NT2/D1 (cell line): ENCODE results near the gene FNDC5.
A peak's percentile ranks its signal among the peaks of the same experiment; 100 is the strongest.

Experiments
- DNase-seq: peaks from one replicate; pipeline ENCODE4 v3.0.0-alpha.2; 2011; ENCODE audit warnings: low read depth, low spot score
- H3K27me3 ChIP-seq: 2 replicates; pipeline ENCODE4 v1.6.0; 2011; ENCODE audit warnings: mild to moderate bottlenecking; ENCODE audit not compliant: insufficient read length, insufficient read depth
- H3K36me3 ChIP-seq: 2 replicates; pipeline ENCODE4 v1.6.1; 2011; ENCODE audit warnings: mild to moderate bottlenecking, low read length, mixed read lengths; ENCODE audit not compliant: insufficient read depth, insufficient read length
- H3K4me1 ChIP-seq: 2 replicates; pipeline ENCODE4 v1.5.1; 2011; ENCODE audit not compliant: insufficient read depth, insufficient read length
- H3K4me3 ChIP-seq: 2 replicates; pipeline ENCODE4 v1.5.1; 2011; ENCODE audit warnings: low read depth; ENCODE audit not compliant: insufficient read length
- H3K9ac ChIP-seq: 2 replicates; pipeline ENCODE4 v1.6.0; 2011; ENCODE audit warnings: low read depth; ENCODE audit not compliant: insufficient read length
- H3K9me3 ChIP-seq: 2 replicates; pipeline ENCODE4 v1.5.1; 2011; ENCODE audit warnings: mild to moderate bottlenecking, low read length; ENCODE audit not compliant: insufficient read depth
- SUZ12 ChIP-seq: IDR thresholded peaks from 2 replicates; pipeline ENCODE4 v1.6.1; 2011; ENCODE audit not compliant: insufficient read length, insufficient read depth; ENCODE audit errors: extremely low read depth
- YY1 ChIP-seq: IDR thresholded peaks from 2 replicates; pipeline ENCODE4 v1.6.1; 2011; ENCODE audit not compliant: insufficient read length, insufficient read depth
- ZNF274 ChIP-seq: IDR thresholded peaks from 2 replicates; pipeline ENCODE4 v1.6.1; 2011; ENCODE audit warnings: mild to moderate bottlenecking, low read depth, low read length

Gene FNDC5

GRCh38 chr1:32878637-32879041 lies 7.9 kb upstream of the FNDC5 start:
- no peak for DNase-seq
- no peaks in the 10 kb centered on the region for H3K36me3 ChIP-seq
- H3K4me3 ChIP-seq, result no peak overlapping the region
- peaks cover 30% of the 10 kb centered on the region for H3K4me1 ChIP-seq
- H3K9ac ChIP-seq, result no peak overlapping the region
- H3K9me3 ChIP-seq, result no peaks in the 10 kb centered on the region
- TF ChIP-seq SUZ12, result no peak
- TF ChIP-seq ZNF274, result no peak
- no peak for TF ChIP-seq YY1
- no peaks in the 10 kb centered on the region for H3K27me3 ChIP-seq

GRCh38 chr1:32878183-32878582 lies 7.5 kb upstream of the FNDC5 start:
- no peak overlapping the region for H3K9ac ChIP-seq
- H3K4me3 ChIP-seq, result no peak overlapping the region
- peaks cover 28% of the 10 kb centered on the region for H3K4me1 ChIP-seq
- no peak for DNase-seq
- no peaks in the 10 kb centered on the region for H3K9me3 ChIP-seq
- TF ChIP-seq YY1 (no peak), SUZ12 (no peak), ZNF274 (no peak)
- no peaks in the 10 kb centered on the region for H3K27me3 ChIP-seq
- no peaks in the 10 kb centered on the region for H3K36me3 ChIP-seq

- H3K36me3 ChIP-seq, result no peaks in the 10 kb centered on the region
- no peak for DNase-seq
- no peak overlapping the region for H3K4me3 ChIP-seq
- peak overlapping the region; percentile 1 for H3K9ac ChIP-seq
- H3K9me3 ChIP-seq, result no peaks in the 10 kb centered on the region
- TF ChIP-seq YY1 (no peak), SUZ12 (no peak), ZNF274 (no peak)
- H3K27me3 ChIP-seq, result no peaks in the 10 kb centered on the region
- H3K4me1 ChIP-seq, result peaks cover 28% of the 10 kb centered on the region
Observed at GRCh38 chr1:32877211-32878110, 6.7 kb upstream of the FNDC5 start.

GRCh38 chr1:32876341-32877210 lies 5.9 kb upstream of the FNDC5 start:
- TF ChIP-seq SUZ12 (no peak), YY1 (no peak), ZNF274 (no peak)
- DNase-seq, result no peak
- H3K4me1 ChIP-seq, result peaks cover 29% of the 10 kb centered on the region
- peaks cover 7% of the 10 kb centered on the region for H3K27me3 ChIP-seq
- H3K36me3 ChIP-seq, result no peaks in the 10 kb centered on the region
- peak overlapping the region; percentile 59 for H3K9ac ChIP-seq
- H3K4me3 ChIP-seq, result no peak overlapping the region
- no peaks in the 10 kb centered on the region for H3K9me3 ChIP-seq

- no peaks in the 10 kb centered on the region for H3K36me3 ChIP-seq
- DNase-seq, result no peak
- peaks cover 36% of the 10 kb centered on the region for H3K4me1 ChIP-seq
- peak overlapping the region; percentile 37 for H3K9ac ChIP-seq
- no peaks in the 10 kb centered on the region for H3K9me3 ChIP-seq
- H3K27me3 ChIP-seq, result peaks cover 18% of the 10 kb centered on the region
- no peak for TF ChIP-seq SUZ12
- TF ChIP-seq ZNF274, result no peak
- no peak for TF ChIP-seq YY1
- no peak overlapping the region for H3K4me3 ChIP-seq
Observed at GRCh38 chr1:32874860-32875752, 4.4 kb upstream of the FNDC5 start.

GRCh38 chr1:32873484-32873883 lies 2.8 kb upstream of the FNDC5 start:
- no peak for DNase-seq
- peaks cover 32% of the 10 kb centered on the region for H3K27me3 ChIP-seq
- no peak overlapping the region for H3K9ac ChIP-seq
- no peaks in the 10 kb centered on the region for H3K9me3 ChIP-seq
- no peak for TF ChIP-seq SUZ12
- H3K4me3 ChIP-seq, result no peak overlapping the region
- H3K4me1 ChIP-seq, result peaks cover 32% of the 10 kb centered on the region
- H3K36me3 ChIP-seq, result no peaks in the 10 kb centered on the region

- Histone ChIP-seq H3K9ac (no peak overlapping the region), H3K27me3 (peaks cover 32% of the 10 kb centered on the region), H3K36me3 (no peaks in the 10 kb centered on the region), H3K4me3 (peak overlapping the region; percentile 16), H3K9me3 (no peaks in the 10 kb centered on the region), H3K4me1 (peaks cover 27% of the 10 kb centered on the region)
- DNase-seq, result no peak
- TF ChIP-seq ZNF274, result no peak
- TF ChIP-seq SUZ12, result no peak
- no peak for TF ChIP-seq YY1
Observed at GRCh38 chr1:32872192-32872460, 1.4 kb upstream of the FNDC5 start.
